GM12801 (cell line): ENCODE results near the gene LAPTM5.

Experiments used
- TF ChIP-seq, protein P1 (sequence below): IDR thresholded peaks from one replicate; pipeline ENCODE4 v1.5.1; 2011; ENCODE audit warnings: control low read depth; ENCODE audit not compliant: insufficient read length; ENCODE audit errors: extremely low read depth

Gene LAPTM5

DNA sequence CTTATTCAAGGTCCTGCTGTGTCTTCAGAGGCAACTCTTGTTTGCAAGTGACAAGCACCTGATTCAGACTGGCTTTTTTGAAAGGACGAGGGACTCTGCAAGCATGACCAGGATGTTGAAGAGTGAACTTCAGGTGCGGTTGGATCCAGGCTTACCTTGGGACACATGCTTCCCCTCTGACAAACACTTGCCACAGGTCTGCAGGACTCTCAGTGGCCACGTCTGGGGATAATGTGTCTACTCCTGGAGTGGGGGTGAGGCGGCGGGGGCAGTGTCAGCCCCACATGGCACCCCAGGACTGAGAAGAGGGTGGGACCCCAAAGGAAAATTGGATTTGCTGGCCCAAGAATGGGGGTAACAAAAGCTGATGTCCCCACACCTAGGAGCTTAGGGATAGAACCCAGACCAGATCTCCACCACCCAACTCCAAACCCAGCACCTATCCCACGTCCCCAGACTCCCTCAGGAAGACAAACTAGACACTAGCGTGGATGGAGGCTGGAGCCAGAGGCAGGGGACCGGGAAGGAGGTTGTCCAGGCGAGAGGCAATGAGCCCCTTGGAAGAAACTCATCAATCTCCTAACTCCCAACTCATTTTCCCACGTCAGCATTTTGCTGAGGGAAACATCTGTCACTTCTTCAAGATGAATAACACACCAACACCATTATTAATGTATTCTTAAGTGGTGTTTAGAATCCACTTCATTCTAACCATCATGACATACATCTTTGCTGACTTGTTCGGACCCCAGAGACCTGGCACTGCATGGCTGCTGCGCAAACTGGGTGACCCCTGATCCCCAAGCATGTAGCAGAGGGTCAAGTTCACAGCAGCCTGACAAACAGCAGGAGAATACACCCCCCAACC, 32.0 kb upstream of the LAPTM5 start:
- TF ChIP-seq, protein P1, sequence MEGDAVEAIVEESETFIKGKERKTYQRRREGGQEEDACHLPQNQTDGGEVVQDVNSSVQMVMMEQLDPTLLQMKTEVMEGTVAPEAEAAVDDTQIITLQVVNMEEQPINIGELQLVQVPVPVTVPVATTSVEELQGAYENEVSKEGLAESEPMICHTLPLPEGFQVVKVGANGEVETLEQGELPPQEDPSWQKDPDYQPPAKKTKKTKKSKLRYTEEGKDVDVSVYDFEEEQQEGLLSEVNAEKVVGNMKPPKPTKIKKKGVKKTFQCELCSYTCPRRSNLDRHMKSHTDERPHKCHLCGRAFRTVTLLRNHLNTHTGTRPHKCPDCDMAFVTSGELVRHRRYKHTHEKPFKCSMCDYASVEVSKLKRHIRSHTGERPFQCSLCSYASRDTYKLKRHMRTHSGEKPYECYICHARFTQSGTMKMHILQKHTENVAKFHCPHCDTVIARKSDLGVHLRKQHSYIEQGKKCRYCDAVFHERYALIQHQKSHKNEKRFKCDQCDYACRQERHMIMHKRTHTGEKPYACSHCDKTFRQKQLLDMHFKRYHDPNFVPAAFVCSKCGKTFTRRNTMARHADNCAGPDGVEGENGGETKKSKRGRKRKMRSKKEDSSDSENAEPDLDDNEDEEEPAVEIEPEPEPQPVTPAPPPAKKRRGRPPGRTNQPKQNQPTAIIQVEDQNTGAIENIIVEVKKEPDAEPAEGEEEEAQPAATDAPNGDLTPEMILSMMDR, result no peak

GRCh38 chr1:30788580-30789387, 31.2 kb upstream of the LAPTM5 start:
- TF ChIP-seq, protein P1, result no peak

- TF ChIP-seq, protein P1, result no peak
Measured at GRCh38 chr1:30787856-30788495, 30.4 kb upstream of the LAPTM5 start.

DNA sequence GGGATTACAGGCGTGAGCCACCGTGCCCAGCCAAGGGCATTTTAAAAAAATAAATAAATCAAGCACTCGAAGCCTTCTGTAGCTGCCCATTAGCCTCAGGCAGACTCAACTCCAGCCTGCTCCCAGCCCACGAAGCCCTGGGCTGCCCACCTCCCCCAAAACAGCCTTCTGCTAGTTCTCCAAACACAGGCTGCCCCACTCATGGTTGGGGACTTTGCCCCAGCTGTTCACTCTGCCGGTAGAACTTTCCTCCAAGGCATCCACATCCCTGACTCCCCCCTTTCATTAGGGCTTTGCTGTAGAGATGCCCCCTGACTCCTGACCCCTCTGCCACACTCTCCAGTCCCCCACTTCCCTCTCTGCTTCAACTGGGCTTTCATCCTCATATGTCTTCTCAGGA, 29.7 kb upstream of the LAPTM5 start:
- TF ChIP-seq, protein P1, result no peak

- TF ChIP-seq, protein P1, result no peak
Measured at GRCh38 chr1:30786264-30786991, 28.9 kb upstream of the LAPTM5 start.

DNA sequence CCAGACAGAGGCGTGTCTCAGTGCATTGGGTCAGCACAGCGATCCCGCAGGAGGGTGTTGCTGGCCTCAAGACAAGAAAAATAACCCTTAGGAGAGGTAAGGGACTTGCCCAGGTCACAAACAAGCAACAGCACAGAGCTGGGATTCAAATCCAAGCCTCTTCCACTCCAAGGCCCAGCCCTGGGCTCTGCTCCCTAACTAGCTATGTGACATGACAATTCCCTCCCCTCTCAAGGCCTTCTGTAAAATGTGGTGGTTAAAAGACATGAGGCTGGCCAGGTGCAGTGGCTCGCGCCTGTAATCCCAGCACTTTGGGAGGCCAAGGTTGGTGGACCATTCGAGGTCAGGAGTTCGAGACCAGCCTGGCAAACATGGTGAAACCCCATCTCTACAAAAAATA, 28.1 kb upstream of the LAPTM5 start:
- TF ChIP-seq, protein P1, result no peak
